Neural progenitor cell (in vitro differentiated cells): Measurements from ENCODE around the gene AP1B1. TPM values are rescaled to one million over a fixed set of nuclear protein-coding genes. Genes with fewer than 3 reads are reported as not detected.
"Not testable (repeated sequence)": the region's sequence is repeated elsewhere in the genome, so short reads cannot be mapped to it uniquely, and the experiment has no call there.

Experiments used
- DNase-seq: peaks from one replicate; pipeline ENCODE4 v3.0.0-alpha.2; 2016; ENCODE audit warnings: low spot score
- H2AFZ ChIP-seq: fragments of 200-600 bp; sonication (generic); replicated peaks from 2 replicates; pipeline ENCODE4 v1.6.1; 2016; ENCODE audit warnings: antibody characterized with exemption
- H3F3A ChIP-seq: fragments of 200-600 bp; sonication (generic); 2 replicates; pipeline ENCODE4 v1.6.1; 2016; ENCODE audit warnings: antibody characterized with exemption, low read depth
- H3K27ac ChIP-seq: fragments of 200-600 bp; sonication (generic); 2 replicates; pipeline ENCODE4 v1.5.1; 2016; ENCODE audit warnings: mild to moderate bottlenecking
- H3K27me3 ChIP-seq: fragments of 200-600 bp; sonication (generic); 2 replicates; pipeline ENCODE4 v1.6.1; 2016; ENCODE audit warnings: mild to moderate bottlenecking, moderate library complexity
- H3K36me3 ChIP-seq: fragments of 200-600 bp; sonication (generic); 2 replicates; pipeline ENCODE4 v1.5.1; 2016
- H3K4me1 ChIP-seq: fragments of 200-600 bp; sonication (generic); 2 replicates; pipeline ENCODE4 v1.6.1; 2016; ENCODE audit warnings: mixed run types
- H3K4me2 ChIP-seq: fragments of 200-600 bp; sonication (generic); 2 replicates; pipeline ENCODE4 v1.6.1; 2016
- H3K4me3 ChIP-seq: fragments of 200-600 bp; sonication (generic); 2 replicates; pipeline ENCODE4 v1.5.1; 2016
- H3K79me2 ChIP-seq: fragments of 200-600 bp; sonication (generic); 2 replicates; pipeline ENCODE4 v1.6.1; 2016; ENCODE audit warnings: low read depth
- H3K9ac ChIP-seq: fragments of 200-600 bp; sonication (generic); 2 replicates; pipeline ENCODE4 v1.6.1; 2016
- H3K9me3 ChIP-seq: fragments of 200-600 bp; sonication (generic); 2 replicates; pipeline ENCODE4 v1.5.1; 2016; ENCODE audit warnings: low read depth
- H4K20me1 ChIP-seq: fragments of 200-600 bp; sonication (generic); 2 replicates; pipeline ENCODE4 v1.6.1; 2016; ENCODE audit warnings: low read depth
- H3K27ac Mint-ChIP-seq: 3 replicates; pipeline ENCODE4 v1.8.0; 2021; ENCODE audit warnings: mixed read lengths
- H3K27me3 Mint-ChIP-seq: 2 replicates; pipeline ENCODE4 v1.8.0; 2022; ENCODE audit warnings: low read depth, mild to moderate bottlenecking, inconsistent platforms, moderate library complexity, mixed read lengths; ENCODE audit not compliant: insufficient read depth
- H3K36me3 Mint-ChIP-seq: 3 replicates; pipeline ENCODE4 v1.8.0; 2021; ENCODE audit warnings: mixed read lengths
- H3K4me1 Mint-ChIP-seq: 3 replicates; pipeline ENCODE4 v1.8.0; 2021; ENCODE audit warnings: mixed read lengths
- H3K4me3 Mint-ChIP-seq: 3 replicates; pipeline ENCODE4 v1.8.0; 2021; ENCODE audit warnings: mild to moderate bottlenecking, moderate library complexity, mixed read lengths
- H3K9me3 Mint-ChIP-seq: 3 replicates; pipeline ENCODE4 v1.8.0; 2020; ENCODE audit warnings: mixed read lengths
- CTCF ChIP-seq: fragments of 200-600 bp; sonication (generic); IDR thresholded peaks from 2 replicates; pipeline ENCODE4 v1.5.1; 2017; ENCODE audit warnings: antibody characterized with exemption, mild to moderate bottlenecking
- EZH2 ChIP-seq: fragments of 200-600 bp; sonication (generic); IDR thresholded peaks from 2 replicates; pipeline ENCODE4 v1.6.1; 2017; ENCODE audit warnings: antibody characterized with exemption, mild to moderate bottlenecking, moderate library complexity
- EZH2phosphoT487 ChIP-seq: fragments of 200-600 bp; sonication (generic); IDR thresholded peaks from 2 replicates; pipeline ENCODE4 v1.6.1; 2017; ENCODE audit warnings: antibody characterized with exemption
- total RNA-seq: library from RNA; depleted of rRNA; stranded (reverse); fragments of >200 nt; gene quantifications from 2 replicates; pipeline ENCODE4 v1.2.3, GENCODE V29; 2015; ENCODE audit warnings: low replicate concordance

AP1B1 gene
- total RNA-seq, 1 donor from 2014 or later: 34.7 TPM

DNA sequence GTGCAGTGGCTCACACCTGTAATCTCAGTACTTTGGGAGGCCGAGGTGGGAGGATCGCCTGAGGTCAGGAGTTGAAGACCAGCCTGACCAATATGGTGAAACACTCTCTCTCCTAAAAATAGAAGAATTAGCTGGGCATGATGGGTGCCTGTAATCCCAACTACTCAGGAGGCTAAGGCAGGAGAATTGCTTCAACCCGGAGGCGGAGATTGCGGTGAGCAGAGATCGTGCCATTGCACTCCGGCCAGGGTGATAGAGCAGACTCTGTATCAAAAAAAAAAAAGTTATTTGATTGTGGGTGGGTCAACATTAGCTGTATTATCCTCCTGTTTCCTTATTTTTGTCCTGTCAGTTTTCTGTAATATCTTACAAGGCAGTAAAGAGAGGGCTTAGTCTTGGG is 38.1 kb upstream of the AP1B1 start:
- Histone ChIP-seq H3K9ac (no peak overlapping the region), H3K4me3 (no peak overlapping the region), H4K20me1 (no peaks in the 10 kb centered on the region), H3F3A (no peaks in the 10 kb centered on the region), H3K4me1 (peaks cover 5% of the 10 kb centered on the region), H2AFZ (no peak overlapping the region), H3K27me3 (no peaks in the 10 kb centered on the region), H3K36me3 (no peaks in the 10 kb centered on the region), H3K4me2 (no peak overlapping the region), H3K9me3 (no peaks in the 10 kb centered on the region), H3K27ac (no peak overlapping the region), H3K79me2 (no peaks in the 10 kb centered on the region)
- no peaks in the 10 kb centered on the region for H3K36me3 Mint-ChIP-seq
- no peak for DNase-seq
- no peaks in the 10 kb centered on the region for H3K9me3 Mint-ChIP-seq
- no peak overlapping the region for H3K27ac Mint-ChIP-seq
- no peak overlapping the region for H3K4me3 Mint-ChIP-seq
- TF ChIP-seq EZH2 (no peak), CTCF (no peak), EZH2phosphoT487 (no peak)
- H3K4me1 Mint-ChIP-seq: no peaks in the 10 kb centered on the region
- H3K27me3 Mint-ChIP-seq: no peaks in the 10 kb centered on the region

DNA sequence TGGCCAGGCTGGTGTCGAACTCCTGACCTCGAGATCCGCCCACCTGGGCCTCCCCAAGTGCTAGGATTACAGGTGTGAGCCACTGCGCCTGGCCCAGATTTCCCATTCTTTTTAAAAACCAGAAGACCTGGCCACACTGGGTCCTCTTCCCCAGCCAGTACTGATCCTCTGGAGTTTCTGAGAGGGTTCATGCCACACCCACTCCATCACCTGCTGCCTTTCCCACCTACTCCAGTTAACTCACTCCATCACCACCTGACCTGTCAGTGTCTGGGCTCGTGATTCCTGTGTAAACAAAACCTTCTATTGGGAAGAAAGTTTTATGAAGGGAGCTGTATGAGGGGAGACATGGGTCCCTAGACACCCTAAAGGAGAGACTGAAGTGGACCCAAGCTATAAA is 30.3 kb upstream of the AP1B1 start:
- not testable (repeated sequence) for H4K20me1 ChIP-seq, H3K36me3 Mint-ChIP-seq, H3K27ac ChIP-seq, H3K9ac ChIP-seq, H3K27me3 ChIP-seq, H3K9me3 ChIP-seq, H3K36me3 ChIP-seq, H3K9me3 Mint-ChIP-seq, H3K79me2 ChIP-seq, H3K4me2 ChIP-seq, H3K27ac Mint-ChIP-seq, H3F3A ChIP-seq, H3K27me3 Mint-ChIP-seq, H3K4me3 ChIP-seq, H2AFZ ChIP-seq, DNase-seq, H3K4me3 Mint-ChIP-seq
- H3K4me1 Mint-ChIP-seq: peaks cover 13% of the 10 kb centered on the region
- H3K4me1 ChIP-seq: peaks cover 10% of the 10 kb centered on the region

GRCh38 chr22:29414951-29415591 is 26.7 kb upstream of the AP1B1 start:
- not testable (repeated sequence) for H3K27me3 Mint-ChIP-seq, H3K4me3 Mint-ChIP-seq, H4K20me1 ChIP-seq, H3K9me3 ChIP-seq, H3K79me2 ChIP-seq, H3K27me3 ChIP-seq, H3K4me1 ChIP-seq, H3F3A ChIP-seq, H3K4me3 ChIP-seq, H3K36me3 Mint-ChIP-seq, H3K27ac ChIP-seq, H3K9ac ChIP-seq, H3K36me3 ChIP-seq, H3K27ac Mint-ChIP-seq, H3K9me3 Mint-ChIP-seq
- Histone ChIP-seq H3K4me2 (peak overlapping the region; percentile 17), H2AFZ (peak overlapping the region; percentile 87)
- peaks cover 11% of the 10 kb centered on the region for H3K4me1 Mint-ChIP-seq
- peak; percentile 65 for DNase-seq

DNA sequence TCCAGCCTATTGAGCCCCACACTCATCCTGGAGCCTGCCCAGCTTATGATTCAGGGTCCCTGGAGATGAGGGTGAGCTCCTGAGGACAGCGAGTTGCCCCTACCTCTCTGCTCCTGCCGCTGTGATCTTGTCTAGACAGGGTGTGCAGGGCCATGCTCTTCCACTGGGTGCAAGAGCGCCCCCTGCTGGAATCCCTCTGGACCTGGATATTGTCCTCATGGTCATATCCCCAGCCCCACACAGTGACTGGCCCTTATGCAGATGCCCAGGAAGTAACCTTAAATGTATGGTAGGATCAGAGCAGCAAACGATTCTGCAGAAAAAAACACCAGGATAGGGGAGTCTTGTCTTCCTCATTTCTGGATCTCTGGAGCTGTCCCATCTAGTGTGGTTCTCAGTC is 24.4 kb upstream of the AP1B1 start:
- not testable (repeated sequence) for H3K27me3 Mint-ChIP-seq, H3K9me3 ChIP-seq, H3K27ac ChIP-seq, H3K36me3 Mint-ChIP-seq, H3K4me1 Mint-ChIP-seq, H2AFZ ChIP-seq, H3K36me3 ChIP-seq, DNase-seq, H3K79me2 ChIP-seq, H3K27me3 ChIP-seq, H3K4me3 Mint-ChIP-seq, H3K4me1 ChIP-seq, H3K9me3 Mint-ChIP-seq, H3K27ac Mint-ChIP-seq, H3K9ac ChIP-seq, H4K20me1 ChIP-seq, H3K4me2 ChIP-seq, H3K4me3 ChIP-seq, H3F3A ChIP-seq
- peak; percentile 59 for TF ChIP-seq CTCF

DNA sequence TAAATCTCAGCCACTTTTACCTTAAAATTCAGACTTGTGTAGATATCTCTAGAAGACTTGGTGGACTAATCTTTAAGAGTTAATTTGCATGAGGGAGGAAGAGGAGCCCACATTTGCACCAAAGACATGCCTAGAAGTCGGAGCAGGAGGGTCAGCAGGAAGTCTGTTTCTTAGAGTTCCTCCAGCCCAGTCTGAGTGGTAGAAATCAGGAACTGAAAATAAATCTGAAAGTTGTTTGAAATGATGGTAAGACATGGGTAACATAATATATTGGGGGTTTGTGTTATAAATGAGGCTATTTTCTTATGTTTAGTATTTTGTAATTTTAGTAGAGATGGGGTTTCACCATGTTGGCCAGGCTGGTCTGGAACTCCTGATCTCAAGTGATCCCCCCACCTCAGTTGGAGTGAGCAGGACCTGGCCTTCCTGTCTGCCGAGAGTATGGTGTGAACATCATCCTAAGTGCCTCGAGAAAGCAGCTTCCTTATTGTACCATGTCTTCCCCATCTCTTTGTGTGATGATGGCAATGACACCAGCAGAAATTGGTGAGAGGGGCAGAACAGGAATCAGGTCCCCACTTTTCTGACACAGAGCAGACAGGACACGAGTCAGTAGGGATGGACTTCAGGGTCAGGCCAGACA is 23.3 kb upstream of the AP1B1 start:
- H3K4me1 ChIP-seq, H3K36me3 ChIP-seq, H3F3A ChIP-seq: not testable (repeated sequence)

More for the DNA sequence above, 23.3 kb upstream of the AP1B1 start:
- H4K20me1 ChIP-seq, H3K27ac ChIP-seq, H3K9me3 ChIP-seq, H3K4me2 ChIP-seq, H3K27ac Mint-ChIP-seq, H3K79me2 ChIP-seq, DNase-seq, H3K4me3 Mint-ChIP-seq, H3K9ac ChIP-seq, H2AFZ ChIP-seq, H3K9me3 Mint-ChIP-seq, H3K27me3 Mint-ChIP-seq, H3K27me3 ChIP-seq, H3K36me3 Mint-ChIP-seq, H3K4me3 ChIP-seq, H3K4me1 Mint-ChIP-seq: not testable (repeated sequence)
